HG02852 (cell line): ENCODE results near the gene MYH7.
"Not testable (repeated sequence)": the region's sequence is repeated elsewhere in the genome, so short reads cannot be mapped to it uniquely, and the experiment has no call there.

ENCODE experiments used
- ATAC-seq: cut with Tn5 transposase; IDR thresholded peaks from one replicate; pipeline ENCODE4 v1.9.1; 2021; ENCODE audit warnings: mild to moderate bottlenecking, moderate library complexity; ENCODE audit not compliant: unreplicated experiment

Gene MYH7

GRCh38 chr14:23431486-23431885 is 4.0 kb downstream of the MYH7 start:
- ATAC-seq = no peak

GRCh38 chr14:23430723-23431085 is 4.8 kb downstream of the MYH7 start:
- ATAC-seq = no peak

- ATAC-seq = no peak
Measured at GRCh38 chr14:23430016-23430722, 5.3 kb downstream of the MYH7 start.

- no peak for ATAC-seq
Measured at GRCh38 chr14:23428686-23429495, 6.6 kb downstream of the MYH7 start.

GRCh38 chr14:23425798-23426197 is 9.7 kb downstream of the MYH7 start:
- not testable (repeated sequence) for ATAC-seq

GRCh38 chr14:23425169-23425568 is 10.3 kb downstream of the MYH7 start:
- no peak for ATAC-seq

- ATAC-seq = no peak
Measured at GRCh38 chr14:23423657-23424056, 11.8 kb downstream of the MYH7 start.

DNA sequence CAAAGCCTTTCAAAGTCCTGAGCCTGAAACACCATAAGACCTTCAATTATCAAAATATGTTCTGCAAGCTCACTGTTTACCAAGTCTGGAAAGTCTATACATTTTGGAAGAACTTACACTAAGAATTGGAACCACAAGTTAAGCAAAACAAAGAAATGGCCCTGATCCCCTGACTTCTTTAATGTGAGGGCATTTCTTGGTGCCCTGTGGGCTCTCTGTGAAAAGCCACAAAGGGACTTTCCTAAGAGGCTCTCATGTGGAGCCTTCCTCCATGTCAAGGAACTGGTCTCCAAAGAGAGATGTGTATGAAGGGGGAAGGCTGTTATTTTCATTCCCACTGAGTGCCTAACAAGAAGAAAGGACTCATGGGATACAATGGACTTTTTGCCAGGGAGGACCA is 13.9 kb downstream of the MYH7 start:
- ATAC-seq = no peak

DNA sequence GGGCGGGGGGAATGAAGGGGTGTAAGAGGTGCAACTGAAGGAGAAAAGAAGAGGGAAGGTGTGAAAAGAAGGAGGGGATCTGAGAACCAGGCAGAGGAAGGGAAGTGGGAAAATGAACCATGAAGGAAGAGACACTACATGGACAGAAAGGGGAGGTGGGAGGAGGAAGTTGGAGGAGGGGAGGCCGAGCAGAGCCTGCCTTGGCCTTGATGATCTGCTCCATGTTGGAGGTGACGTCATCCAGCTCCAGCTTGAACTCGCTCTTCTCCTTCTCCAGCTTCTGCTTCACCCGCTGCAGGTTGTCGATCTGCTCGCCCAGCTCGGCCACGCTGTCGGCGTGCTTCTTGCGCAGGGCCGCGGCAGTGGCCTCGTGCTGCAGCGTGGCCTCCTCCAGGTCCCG is 15.8 kb downstream of the MYH7 start:
- not testable (repeated sequence) for ATAC-seq

DNA sequence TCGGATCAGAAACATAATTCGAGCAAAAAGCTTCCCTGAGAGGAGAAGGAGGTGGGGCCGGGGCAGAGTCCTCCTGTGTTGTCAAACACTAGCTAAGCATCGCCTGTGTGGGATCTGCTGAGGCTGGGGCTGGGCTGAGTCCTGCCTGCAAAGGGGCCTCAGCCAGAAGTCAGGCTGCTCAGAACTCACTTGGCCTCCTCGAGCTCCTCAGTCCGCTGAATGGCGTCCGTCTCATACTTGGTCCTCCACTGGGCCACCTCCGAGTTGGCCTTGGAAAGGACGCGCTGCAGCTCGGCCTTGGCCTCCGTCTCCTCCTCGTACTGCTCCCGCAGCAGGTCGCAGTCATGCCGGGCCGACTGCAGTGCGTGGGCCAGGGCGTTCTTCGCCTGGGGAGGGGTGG is 17.4 kb downstream of the MYH7 start:
- ATAC-seq = no peak

DNA sequence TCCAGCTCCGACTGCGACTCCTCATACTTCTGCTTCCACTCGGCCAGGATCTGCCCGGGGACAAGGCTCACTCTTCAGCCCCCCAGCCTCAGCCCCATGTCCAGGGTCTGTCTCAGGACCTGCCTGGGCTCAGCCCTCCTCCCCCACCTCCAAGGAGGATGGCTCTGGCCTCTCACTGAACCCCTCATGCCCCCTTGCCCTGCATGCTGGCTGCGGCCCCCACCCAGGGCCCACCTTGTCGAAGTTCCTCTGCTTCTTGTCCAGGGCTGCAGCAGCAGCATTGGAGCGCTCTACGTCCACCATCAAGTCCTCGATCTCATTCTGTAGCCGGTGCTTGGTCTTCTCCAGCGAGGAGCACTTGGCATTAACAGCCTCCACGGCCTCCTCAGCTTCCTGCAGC is 18.2 kb downstream of the MYH7 start:
- ATAC-seq = not testable (repeated sequence)

GRCh38 chr14:23416801-23417200 is 18.7 kb downstream of the MYH7 start:
- ATAC-seq = no peak

DNA sequence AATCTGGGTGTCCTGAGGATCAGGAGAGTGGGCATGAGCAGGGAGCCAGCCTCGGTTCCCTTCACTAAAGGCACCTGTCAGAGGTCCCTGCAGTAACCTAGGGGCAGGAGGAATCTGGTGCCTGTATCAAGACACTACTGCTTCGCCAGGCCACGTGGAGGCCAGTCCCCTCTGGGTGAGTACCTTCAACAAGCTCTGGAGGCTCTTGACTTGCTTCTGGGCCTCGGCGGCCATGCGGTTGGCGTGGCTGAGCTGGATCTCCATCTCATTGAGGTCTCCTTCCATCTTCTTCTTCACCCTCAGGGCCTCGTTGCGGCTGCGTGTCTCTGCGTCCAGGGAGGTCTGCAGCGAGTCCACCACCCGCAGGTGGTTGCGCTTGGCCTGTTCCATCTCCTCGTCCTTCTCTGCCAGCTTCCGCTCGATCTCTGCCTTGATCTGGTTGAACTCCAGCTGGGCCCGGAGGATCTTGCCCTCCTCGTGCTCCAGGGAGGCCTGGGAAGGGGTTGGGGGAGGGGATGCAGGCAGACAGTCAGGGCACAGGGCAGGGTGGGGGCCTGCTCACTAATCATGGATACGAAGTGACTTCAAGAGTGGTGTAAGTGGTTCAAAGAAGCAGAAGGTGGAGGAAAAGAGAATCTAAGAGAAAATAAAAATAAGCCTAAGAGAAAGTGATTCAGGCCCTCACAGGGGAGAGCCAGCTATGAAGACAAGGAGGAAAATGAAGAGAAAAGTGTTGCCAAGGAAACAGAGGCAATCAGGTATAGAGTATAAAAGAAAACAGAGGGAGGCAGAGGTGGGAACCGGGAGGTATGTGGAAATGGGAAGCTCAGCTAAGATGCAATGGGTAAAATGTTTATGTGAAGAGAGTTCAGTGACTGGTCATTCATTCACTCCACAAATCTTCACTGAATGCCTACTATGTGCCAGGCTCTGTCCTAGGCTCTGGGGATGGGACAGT is 19.4 kb downstream of the MYH7 start:
- no peak for ATAC-seq

DNA sequence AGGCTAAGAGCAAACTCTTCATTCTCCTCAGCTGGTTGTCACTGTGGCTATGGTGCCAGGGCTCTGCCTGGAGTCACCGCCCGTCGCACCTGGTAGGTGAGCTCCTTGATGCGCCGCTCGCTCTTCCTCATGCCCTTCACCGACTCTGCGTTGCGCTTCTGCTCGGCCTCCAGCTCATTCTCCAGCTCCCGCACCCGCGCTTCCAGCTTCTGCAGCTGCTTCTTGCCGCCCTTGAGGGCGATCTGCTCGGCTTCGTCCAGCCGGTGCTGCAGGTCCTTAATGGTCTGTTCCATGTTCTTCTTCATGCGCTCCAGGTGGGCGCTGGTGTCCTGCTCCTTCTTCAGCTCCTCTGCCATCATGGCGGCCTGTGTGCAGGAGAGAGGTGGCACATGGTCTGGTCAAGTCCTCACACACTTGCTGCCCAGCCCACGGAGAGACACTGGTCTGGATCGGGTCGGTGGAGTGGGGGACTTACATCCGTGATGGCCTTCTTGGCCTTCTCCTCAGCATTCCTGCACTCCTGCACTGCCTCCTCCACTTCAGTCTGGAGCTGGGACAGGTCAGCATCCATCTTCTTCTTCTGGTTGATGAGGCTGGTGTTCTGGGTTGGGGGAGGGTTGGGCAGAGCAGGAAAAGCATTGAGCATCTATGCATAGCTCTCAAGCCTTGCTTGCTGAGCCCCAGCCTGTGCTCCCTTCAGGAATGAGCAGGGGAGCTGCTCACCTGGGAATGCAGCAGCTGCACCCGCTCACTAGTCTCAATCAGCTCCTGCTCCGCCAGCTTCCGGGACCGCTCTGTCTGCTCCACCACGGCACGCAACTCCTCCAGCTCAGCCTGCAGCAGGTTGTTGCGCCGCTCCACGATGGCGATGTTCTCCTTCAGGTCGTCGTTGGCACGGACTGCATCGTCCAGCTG is 20.3 kb downstream of the MYH7 start:
- no peak for ATAC-seq

DNA sequence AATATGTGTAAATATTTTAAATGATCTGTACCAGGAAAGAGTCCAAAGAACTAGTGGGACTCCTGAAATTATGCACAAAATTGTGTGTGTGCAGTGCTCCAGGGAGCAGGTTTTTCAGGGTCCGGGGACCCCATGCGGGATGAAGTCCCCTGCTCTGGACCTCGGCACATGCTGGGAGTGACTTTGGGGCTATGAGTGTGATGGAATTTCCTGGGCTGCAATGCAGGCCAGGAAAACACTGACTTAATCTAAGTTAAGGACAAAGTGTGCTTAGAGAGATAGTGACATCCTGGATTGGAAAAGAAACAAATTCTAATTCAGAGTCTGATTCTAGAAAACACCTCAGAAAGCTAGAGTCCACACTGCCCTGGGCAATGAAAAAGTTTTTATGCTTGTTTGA is 21.2 kb downstream of the MYH7 start:
- ATAC-seq = no peak

DNA sequence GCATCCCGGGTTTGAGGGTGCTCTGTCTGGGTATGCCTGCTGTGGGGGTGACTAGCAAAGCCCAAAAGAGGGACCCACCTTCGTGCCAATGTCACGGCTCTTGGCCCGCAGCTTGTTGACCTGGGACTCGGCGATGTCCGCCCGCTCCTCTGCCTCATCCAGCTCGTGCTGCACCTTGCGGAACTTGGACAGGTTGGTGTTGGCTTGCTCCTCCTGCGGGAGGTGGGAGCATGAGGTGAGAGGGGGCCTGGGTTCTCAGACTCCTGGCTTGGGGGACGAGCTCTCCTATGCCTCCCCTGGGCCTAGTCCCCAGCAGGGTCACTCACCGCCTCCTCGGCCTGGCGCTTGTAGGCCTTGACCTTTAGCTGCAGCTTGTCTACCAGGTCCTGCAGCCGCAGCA is 21.8 kb downstream of the MYH7 start:
- no peak for ATAC-seq

- no peak for ATAC-seq
Measured at GRCh38 chr14:23411563-23412525, 23.6 kb downstream of the MYH7 start.

GRCh38 chr14:23409966-23410635 is 25.4 kb downstream of the MYH7 start:
- no peak for ATAC-seq

GRCh38 chr14:23409475-23409874 is 26.0 kb downstream of the MYH7 start:
- ATAC-seq = peak; percentile 45
